Tibial artery (tissue), 4 donors: ENCODE results near the gene HOXA1.

Experiments
- DNase-seq, 2 donors: peaks; one replicate each; pipeline ENCODE4 v3.0.0-alpha.2; 2019
- H3K27ac ChIP-seq, 2 donors: fragments of 200-600 bp; sonication (generic) in 1 of 2; 1 replicate in 1 of 2; 2 replicates in 1 of 2; pipeline ENCODE4 v1.5.1; 2018 to 2019; ENCODE audit warnings: mild to moderate bottlenecking in 1 of 2
- H3K27me3 ChIP-seq, 2 donors: fragments of 200-600 bp; sonication (generic) in 1 of 2; one replicate each; pipeline versions ENCODE4 v1.5.1 to v1.6.0; 2016 to 2019
- H3K36me3 ChIP-seq, 3 donors: fragments of 200-600 bp; sonication (generic) in 2 of 3; one replicate each; pipeline ENCODE4 v1.5.1; 2016 to 2019; ENCODE audit warnings: mild to moderate bottlenecking in 2 of 3
- H3K4me1 ChIP-seq, 4 donors: fragments of 200-600 bp; sonication (generic) in 2 of 4; 1 replicate in 3 of 4; 2 replicates in 1 of 4; pipeline ENCODE4 v1.5.1; 2016 to 2019
- H3K4me3 ChIP-seq, 2 donors: fragments of 200-600 bp; sonication (generic) in 1 of 2; 1 replicate in 1 of 2; 2 replicates in 1 of 2; pipeline ENCODE4 v1.5.1; 2018 to 2019; ENCODE audit warnings: mild to moderate bottlenecking in 2 of 2
- H3K9me3 ChIP-seq, 3 donors: fragments of 200-600 bp; sonication (generic) in 1 of 3; one replicate each; pipeline ENCODE4 v1.5.1; 2016 to 2019
- intact Hi-C: fragments of 100-400 bp; cut with DNase I; formaldehyde crosslinking; loops from one replicate; pipeline ENCODE4 v1.15.0; 2023; ENCODE audit warnings: low total_unique reads
- TF ChIP-seq, protein P1 (sequence below), 2 experiments: fragments of 200-600 bp in 1 of 2; fragments of 450-650 bp in 1 of 2; IDR thresholded peaks; one replicate each; pipeline ENCODE4 v1.5.1; 2017 to 2019; ENCODE audit warnings: antibody characterized with exemption in 2 of 2, mild to moderate bottlenecking in 1 of 2, moderate library complexity in 1 of 2

The HOXA1 gene

DNA sequence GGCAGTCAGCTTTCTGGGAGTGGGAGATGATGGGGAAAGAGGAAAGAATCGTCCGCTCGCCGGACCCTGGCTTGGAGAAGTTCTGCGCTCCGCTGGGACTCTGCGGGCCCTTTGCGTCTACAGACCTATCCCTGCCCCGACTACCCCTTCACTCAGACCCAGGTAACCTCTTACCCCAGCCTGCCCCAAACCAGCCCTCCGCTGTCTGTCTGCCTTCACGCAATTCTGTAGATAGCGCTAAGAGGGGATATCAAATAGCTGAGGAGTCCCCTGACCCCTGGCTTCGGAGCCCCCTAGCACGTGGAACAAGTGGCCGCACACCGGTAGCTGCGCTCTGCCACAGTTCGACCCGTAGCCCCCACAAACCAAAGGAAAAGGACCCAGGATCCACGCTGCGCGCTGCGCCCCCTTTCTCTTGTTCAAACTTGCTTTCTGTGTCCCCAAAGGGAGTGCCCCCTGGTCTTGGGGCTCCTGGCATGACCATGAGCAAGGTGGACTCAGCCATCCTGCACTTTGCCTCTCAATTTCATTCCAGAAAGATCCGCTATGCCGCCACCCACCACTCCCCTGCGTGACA is 27.8 kb upstream of the HOXA1 start:
- H3K9me3 ChIP-seq = no peaks in the 10 kb centered on the region
- H3K4me3 ChIP-seq = no peak overlapping the region
- DNase-seq = no peak
- TF ChIP-seq, protein P1, sequence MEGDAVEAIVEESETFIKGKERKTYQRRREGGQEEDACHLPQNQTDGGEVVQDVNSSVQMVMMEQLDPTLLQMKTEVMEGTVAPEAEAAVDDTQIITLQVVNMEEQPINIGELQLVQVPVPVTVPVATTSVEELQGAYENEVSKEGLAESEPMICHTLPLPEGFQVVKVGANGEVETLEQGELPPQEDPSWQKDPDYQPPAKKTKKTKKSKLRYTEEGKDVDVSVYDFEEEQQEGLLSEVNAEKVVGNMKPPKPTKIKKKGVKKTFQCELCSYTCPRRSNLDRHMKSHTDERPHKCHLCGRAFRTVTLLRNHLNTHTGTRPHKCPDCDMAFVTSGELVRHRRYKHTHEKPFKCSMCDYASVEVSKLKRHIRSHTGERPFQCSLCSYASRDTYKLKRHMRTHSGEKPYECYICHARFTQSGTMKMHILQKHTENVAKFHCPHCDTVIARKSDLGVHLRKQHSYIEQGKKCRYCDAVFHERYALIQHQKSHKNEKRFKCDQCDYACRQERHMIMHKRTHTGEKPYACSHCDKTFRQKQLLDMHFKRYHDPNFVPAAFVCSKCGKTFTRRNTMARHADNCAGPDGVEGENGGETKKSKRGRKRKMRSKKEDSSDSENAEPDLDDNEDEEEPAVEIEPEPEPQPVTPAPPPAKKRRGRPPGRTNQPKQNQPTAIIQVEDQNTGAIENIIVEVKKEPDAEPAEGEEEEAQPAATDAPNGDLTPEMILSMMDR (IDR thresholded peaks at IDR 0.05) = no peak
- H3K36me3 ChIP-seq = peaks cover 4 to 10% (median 7%) of the 10 kb centered on the region in 3 donors
- peaks cover 0 to 15% (median 8%) of the 10 kb centered on the region in 4 donors for H3K4me1 ChIP-seq
- no peaks in the 10 kb centered on the region for H3K27me3 ChIP-seq
- intact Hi-C loops = no loop called here
- no peak overlapping the region for H3K27ac ChIP-seq

DNA sequence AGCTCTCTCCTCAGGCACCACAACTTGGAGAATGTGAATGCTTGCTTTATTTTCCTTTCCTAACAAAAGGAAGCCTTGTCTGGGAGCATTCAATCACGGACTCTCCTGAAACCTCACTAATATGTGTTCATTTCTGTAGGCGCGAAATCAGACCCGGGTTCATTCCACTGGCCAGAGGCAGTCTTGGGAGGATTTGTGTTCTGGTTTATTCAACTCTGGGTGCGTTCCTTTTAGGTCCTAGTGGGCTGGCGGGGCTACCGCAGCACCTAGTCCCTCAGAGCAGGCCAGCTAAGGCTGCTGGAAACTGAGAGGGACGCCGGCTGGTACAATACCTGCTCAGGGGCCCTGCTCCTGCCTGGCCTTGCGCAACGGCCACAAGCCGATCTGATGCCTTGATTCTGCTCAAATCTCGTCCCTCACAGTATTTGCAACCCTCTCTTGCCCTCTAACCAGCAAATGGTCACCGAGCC is 27.2 kb upstream of the HOXA1 start:
- TF ChIP-seq, protein P1 (IDR thresholded peaks at IDR 0.05) = no peak
- peaks cover 4 to 10% (median 7%) of the 10 kb centered on the region in 3 donors for H3K36me3 ChIP-seq
- DNase-seq = no peak
- intact Hi-C loops = no loop called here
- no peak overlapping the region for H3K27ac ChIP-seq
- H3K4me3 ChIP-seq = no peak overlapping the region
- H3K9me3 ChIP-seq = no peaks in the 10 kb centered on the region
- H3K4me1 ChIP-seq = peaks cover 0 to 17% (median 8%) of the 10 kb centered on the region in 4 donors
- no peaks in the 10 kb centered on the region for H3K27me3 ChIP-seq

DNA sequence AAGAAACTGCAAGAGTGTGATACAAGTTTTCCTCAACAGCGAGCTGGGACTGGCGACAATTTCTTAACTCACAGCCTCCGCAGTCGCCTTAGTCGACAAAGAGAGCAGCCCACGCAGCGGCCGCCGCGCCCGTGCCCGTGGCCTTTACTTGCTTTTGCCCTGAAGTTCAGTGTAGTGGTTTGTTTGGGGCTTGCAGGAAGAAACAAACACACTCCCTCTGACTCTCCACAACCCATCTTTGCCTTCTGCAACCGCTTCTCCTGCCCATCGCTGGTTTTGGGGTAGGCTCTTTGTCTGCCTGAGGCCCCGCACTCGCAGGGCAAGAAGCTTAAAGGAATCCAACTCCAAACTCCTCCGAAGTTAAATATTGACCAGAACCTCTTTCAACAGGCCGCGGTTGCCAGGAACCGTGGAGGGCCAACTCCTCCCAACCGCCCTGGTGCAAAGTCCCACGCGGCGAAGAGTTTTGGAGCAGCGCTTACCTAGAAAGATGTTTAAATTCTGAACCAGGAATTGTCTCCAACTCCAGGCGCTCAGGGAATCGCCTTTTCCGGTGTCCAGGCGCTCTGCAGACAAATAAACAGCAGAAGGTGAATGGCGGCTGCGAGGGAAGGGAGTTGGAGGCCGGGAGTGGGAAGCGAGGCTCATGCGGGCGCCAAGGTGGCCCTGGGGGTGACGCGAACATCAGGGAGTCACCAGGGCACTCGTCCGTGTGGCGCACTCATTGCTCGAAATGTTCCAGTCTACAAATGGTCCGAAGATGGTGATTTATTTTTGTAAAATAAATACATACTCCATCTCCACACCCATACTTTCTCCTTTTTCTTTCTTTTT is 26.5 kb upstream of the HOXA1 start:
- DNase-seq = no peak
- Histone ChIP-seq H3K9me3 (no peaks in the 10 kb centered on the region), H3K27me3 (no peaks in the 10 kb centered on the region), H3K4me3 (no peak overlapping the region), H3K4me1 (peaks cover 0 to 23% (median 8%) of the 10 kb centered on the region in 4 donors), H3K27ac (no peak overlapping the region), H3K36me3 (peaks cover 4 to 10% (median 7%) of the 10 kb centered on the region in 3 donors)
- TF ChIP-seq, protein P1 (IDR thresholded peaks at IDR 0.05) = no peak
- intact Hi-C loops = no loop called here

DNA sequence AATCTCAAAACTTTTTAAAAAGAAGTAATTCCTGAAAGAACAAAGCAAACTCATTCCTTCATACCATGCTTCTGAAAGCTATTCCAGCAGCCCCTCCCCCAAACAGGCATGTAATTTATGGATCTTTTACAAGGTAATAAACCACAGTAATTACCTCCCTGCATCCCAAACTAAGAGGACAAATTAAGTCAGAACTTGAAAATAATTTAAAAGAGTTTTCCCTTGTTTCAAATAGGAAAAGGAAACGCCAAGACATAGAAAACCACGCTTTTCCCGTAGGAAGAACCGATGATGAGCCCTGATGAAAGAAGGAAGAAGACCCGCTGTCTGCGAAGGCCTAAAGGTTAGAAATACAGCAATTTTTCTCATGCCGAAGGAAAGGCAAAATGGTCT is 25.9 kb upstream of the HOXA1 start:
- Histone ChIP-seq H3K4me3 (no peak overlapping the region), H3K4me1 (peaks cover 0 to 25% (median 13%) of the 10 kb centered on the region in 4 donors), H3K27ac (no peak overlapping the region), H3K9me3 (no peaks in the 10 kb centered on the region), H3K36me3 (peaks cover 4 to 10% (median 7%) of the 10 kb centered on the region in 3 donors), H3K27me3 (no peaks in the 10 kb centered on the region)
- TF ChIP-seq, protein P1 (IDR thresholded peaks at IDR 0.05) = no peak
- intact Hi-C loops = no loop called here
- no peak for DNase-seq

DNA sequence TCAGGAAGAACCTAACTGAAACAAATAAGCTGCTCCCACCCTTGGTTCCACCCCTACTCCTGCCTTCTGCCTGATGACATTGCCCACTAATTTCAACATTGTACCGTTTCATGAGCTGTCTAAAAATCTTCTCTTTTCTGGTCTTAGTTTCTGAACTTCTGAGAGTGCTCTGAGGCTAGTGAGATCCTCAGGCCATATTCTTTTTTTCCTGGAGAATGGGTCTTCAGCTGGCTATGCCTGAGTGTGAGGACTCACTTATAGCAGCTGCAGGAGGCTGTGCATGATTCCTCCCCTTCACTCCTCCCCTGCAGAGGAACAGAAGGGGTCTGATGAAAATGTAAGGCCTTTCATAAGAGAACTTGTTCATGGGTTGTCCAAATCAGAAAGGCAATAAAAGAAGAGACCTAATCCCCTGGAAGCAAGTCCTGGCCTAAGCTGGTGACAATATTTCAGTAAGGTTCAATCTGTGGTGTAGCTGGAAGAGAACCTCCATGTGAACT is 23.7 kb upstream of the HOXA1 start:
- Histone ChIP-seq H3K27me3 (no peaks in the 10 kb centered on the region), H3K9me3 (no peaks in the 10 kb centered on the region), H3K27ac (no peak overlapping the region), H3K36me3 (peaks cover 4 to 10% (median 7%) of the 10 kb centered on the region in 3 donors), H3K4me3 (no peak overlapping the region), H3K4me1 (peaks cover 0 to 34% (median 25%) of the 10 kb centered on the region in 4 donors)
- TF ChIP-seq, protein P1 (IDR thresholded peaks at IDR 0.05) = no peak
- DNase-seq = no peak
- intact Hi-C loops = no loop called here
